Measurements from ENCODE around the gene ABLIM1. TPM values are rescaled to one million over a fixed set of nuclear protein-coding genes. Genes with fewer than 3 reads are reported as not detected.

Gene ABLIM1
- total and polyA plus RNA-seq, 2 of the 13 experiments (the other 11 are each of a cell fraction or from before 2014, with no cell fraction given) = 59.4 to 92.7 TPM

- H3K4me1 ChIP-seq (ENCODE audit: insufficient read depth, low read length) = peaks cover 37% of the 10 kb centered on the region
- H3K9me3 ChIP-seq (ENCODE audit: low read length) = peaks cover 7% of the 10 kb centered on the region; the same call in 1 of the 2 replicates
- H3K4me3 ChIP-seq (replicated peaks in 1 of 3; ENCODE audit: insufficient read depth in 1 of 3, low read depth in 2 of 3, low read length in 3 of 3) = no peak overlapping the region
- ATAC-seq (peak; percentile 67), DNase-seq (ENCODE audit: low spot score) (peak; percentile 85), FAIRE-seq (no peak)
- H3K36me3 ChIP-seq (replicated peaks in 1 of 2; ENCODE audit: control insufficient read depth in 1 of 2, insufficient read depth in 2 of 2, low read length in 2 of 2) = no peaks in the 10 kb centered on the region
- H4K20me1 ChIP-seq (ENCODE audit: insufficient read depth, low read length) = no peaks in the 10 kb centered on the region
- no peak overlapping the region for H2AFZ ChIP-seq (ENCODE audit: low read length)
- in situ Hi-C loops (cut with HindIII; ENCODE audit: extremely low pct_ligation_motif_present, low pct_unique_long_range_greater_than_20kb) (no loop called here), intact Hi-C loops (cut with micrococcal nuclease; ENCODE audit: unreplicated experiment) (no loop called here)
- H3K27ac ChIP-seq (ENCODE audit: extremely low read length, insufficient read depth, low read length) = no peak overlapping the region
- ChIA-PET CTCF (ENCODE audit: low intra/inter-chr PET ratio, low total read pairs) (no interaction called here), POLR2A (interaction anchor here (0.6 to 1.4 kb wide), 5 partner anchors 15 to 41 kb away, joined by 3 to 8 read pairs (median 4); no protein-coding TSS in a partner anchor)
- H3K79me2 ChIP-seq (ENCODE audit: insufficient read depth, low read length) = no peaks in the 10 kb centered on the region
- 0% methylated on average over 2 of the region's 2 CpGs for WGBS (ENCODE audit: low lambda C conversion rate)
- peak overlapping the region; percentile 39; the same call in 1 of the 2 replicates for H3K4me2 ChIP-seq (ENCODE audit: low read depth, low read length)
- BruUV-seq (replicated peaks) = no TSS peak
- H3K9ac ChIP-seq (ENCODE audit: insufficient read depth, low read depth, low read length) = 0 out of 2 replicates have a peak overlapping the region, but pooled peaks have one; percentile 5
- no peaks in the 10 kb centered on the region for H3K27me3 ChIP-seq (ENCODE audit: control insufficient read depth in 1 of 2, insufficient read depth in 2 of 2, low read length in 2 of 2)
- TF ChIP-seq ZNF431 (CRISPR knock-in tag; IDR thresholded peaks at IDR 0.05; ENCODE audit: borderline replicate concordance, low read depth) (no peak), HMGA1 (CRISPR knock-in tag; conservative IDR thresholded peaks at IDR 0.05) (no peak), ZNF549 (CRISPR knock-in tag; IDR thresholded peaks at IDR 0.05) (no peak), ZNF274 (CRISPR knock-in tag; IDR thresholded peaks at IDR 0.05) (no peak), ZNF207 (IDR thresholded peaks at IDR 0.05; ENCODE audit: borderline replicate concordance) (no peak), ATF7 (IDR thresholded peaks at IDR 0.05) (no peak), ATF7 (CRISPR knock-in tag; IDR thresholded peaks at IDR 0.05) (no peak), BCL6 (CRISPR knock-in tag; IDR thresholded peaks at IDR 0.05) (peak; percentile 80), RAD21 (CRISPR knock-in tag; IDR thresholded peaks at IDR 0.05) (no peak), SRF (IDR thresholded peaks at IDR 0.05; ENCODE audit: low read depth, low read length) (no peak), RFXANK (CRISPR knock-in tag; IDR thresholded peaks at IDR 0.05) (no peak), SOX13 (IDR thresholded peaks at IDR 0.05) (no peak), SOX13 (CRISPR knock-in tag; conservative IDR thresholded peaks at IDR 0.05 in 1 of 2, IDR thresholded peaks at IDR 0.05 in 1 of 2) (peak in 1 of 2 experiments; percentile 82; a peak in 2 of 4 replicates), SOX5 (CRISPR knock-in tag; IDR thresholded peaks at IDR 0.05; ENCODE audit: borderline replicate concordance) (peak; percentile 77; the same call in 1 of the 2 replicates), RARA (CRISPR knock-in tag; IDR thresholded peaks at IDR 0.05) (peak; percentile 23; the same call in 1 of the 2 replicates), ASH2L (IDR thresholded peaks at IDR 0.05; ENCODE audit: insufficient read length, low read depth, low read length) (peak; percentile 37), GLI4 (CRISPR knock-in tag; IDR thresholded peaks at IDR 0.05; ENCODE audit: borderline replicate concordance) (no peak), POLR2AphosphoS2 (IDR thresholded peaks at IDR 0.05; ENCODE audit: low read depth, low read length) (no peak), ZNF468 (CRISPR knock-in tag; IDR thresholded peaks at IDR 0.05) (no peak), SOX6 (IDR thresholded peaks at IDR 0.05) (no peak), SOX6 (CRISPR knock-in tag; IDR thresholded peaks at IDR 0.05) (peak; percentile 74), ARID5B (CRISPR knock-in tag; IDR thresholded peaks at IDR 0.05) (peak; percentile 72), GATAD2A (CRISPR knock-in tag; IDR thresholded peaks at IDR 0.05) (0 out of 2 replicates have a peak, but pooled peaks have one; percentile 48), ZNF350 (CRISPR knock-in tag; IDR thresholded peaks at IDR 0.05; ENCODE audit: borderline replicate concordance, low read depth) (no peak), HNF4A (CRISPR knock-in tag; IDR thresholded peaks at IDR 0.05) (0 out of 2 replicates have a peak, but pooled peaks have one; percentile 32), SUZ12 (IDR thresholded peaks at IDR 0.05; ENCODE audit: low read depth, low read length) (no peak), MXD4 (CRISPR knock-in tag; IDR thresholded peaks at IDR 0.05) (no peak)
These were observed 7.3 kb upstream of the ABLIM1 start for GRCh38 chr10:114665406-114665805.

Data from HepG2 (cell line).